ENCODE data around the gene RFX2. TPM values are rescaled to one million over a fixed set of nuclear protein-coding genes. Genes with fewer than 3 reads are reported as not detected.

The RFX2 gene
- total and polyA plus RNA-seq, 10 of the 15 experiments (the other 5 are each of a cell fraction or from before 2014, with no cell fraction given), result 3.2 to 9.8 (median 4.7) TPM

DNA sequence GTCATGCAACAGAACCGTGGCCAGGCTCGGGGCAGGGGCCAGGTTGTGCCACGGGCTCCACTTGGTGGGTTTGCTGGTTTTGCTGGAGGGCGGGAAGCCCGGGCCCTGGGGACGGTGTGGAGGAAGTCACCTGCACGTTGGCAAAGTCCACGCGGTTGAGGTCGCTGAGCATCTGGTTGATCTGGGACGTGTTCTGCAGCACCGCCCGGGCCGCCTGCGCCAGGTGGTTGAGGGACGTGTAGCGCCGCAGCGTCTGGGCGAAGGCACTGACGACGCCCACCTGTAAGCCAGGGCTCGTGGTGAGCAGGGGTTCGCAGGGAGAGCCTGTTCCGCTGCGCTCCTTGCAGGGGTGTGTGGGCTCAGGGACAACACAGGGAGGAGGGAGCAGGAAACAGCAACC is 107.7 kb downstream of the RFX2 start (continued):
- TF ChIP-seq CEBPB (IDR thresholded peaks at IDR 0.05; ENCODE audit: borderline replicate concordance in 1 of 2, low read depth in 2 of 2, low read length in 2 of 2), result no peak
- TF ChIP-seq NFXL1 (IDR thresholded peaks at IDR 0.05; ENCODE audit: borderline replicate concordance), result no peak

DNA sequence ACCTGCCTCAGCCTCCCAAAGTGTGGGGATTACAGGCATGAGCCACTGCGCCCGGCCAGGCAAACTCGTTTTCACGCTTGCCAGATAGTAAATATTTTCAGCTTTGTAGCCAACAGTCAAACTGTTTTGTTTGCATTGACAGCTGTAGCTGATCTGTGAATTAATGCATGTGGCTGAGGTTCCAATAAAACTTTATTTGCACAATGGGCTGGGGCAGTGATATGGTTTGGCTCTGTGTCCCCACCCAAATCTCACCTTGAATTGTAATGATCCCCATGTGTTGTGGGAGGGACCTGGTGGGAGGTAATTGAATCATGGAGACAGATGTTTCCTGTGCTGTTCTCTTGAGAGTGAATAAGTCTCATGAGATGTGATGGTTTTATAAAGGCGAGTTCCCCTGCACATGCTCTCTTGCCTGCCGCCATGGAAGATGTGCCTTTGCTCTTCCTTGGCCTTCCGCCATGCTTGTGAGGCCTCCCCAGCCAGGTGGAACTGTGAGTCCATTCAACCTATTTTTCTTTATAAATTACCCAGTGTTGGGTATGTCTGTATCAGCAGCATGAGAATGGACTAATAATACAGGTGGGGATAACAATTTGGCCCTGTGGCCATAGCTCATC is 110.0 kb downstream of the RFX2 start:
- no peak for ATAC-seq
- no peak overlapping the region for H3K4me2 ChIP-seq (ENCODE audit: control insufficient read depth, insufficient read depth)
- in situ Hi-C loops (cut with MboI) (no loop called here), intact Hi-C loops (cut with micrococcal nuclease; ENCODE audit: unreplicated experiment) (no loop called here)
- no peaks in the 10 kb centered on the region for H3K36me3 ChIP-seq (ENCODE audit: control insufficient read depth in 2 of 2, insufficient read depth in 2 of 2, low read length in 1 of 2)
- DNase-seq (ENCODE audit: low read depth, low spot score), result no peak
- POLR2A ChIA-PET, result interaction anchor here (0.6 kb wide), 1 partner anchor 131 kb away, joined by 3 read pairs; no protein-coding TSS in a partner anchor
- H3K79me2 ChIP-seq (ENCODE audit: control insufficient read depth, insufficient read depth, low read length), result no peaks in the 10 kb centered on the region
- H2AFZ ChIP-seq (ENCODE audit: control insufficient read depth, low read depth, low read length), result no peak overlapping the region
- SMC1A ChIA-PET (ENCODE audit: uncharacterized antibody, unreplicated experiment), result interaction anchor here (1.4 kb wide), 1 partner anchor 126 kb away, joined by 4 read pairs; no protein-coding TSS in a partner anchor
- BruUV-seq (replicated peaks), result no TSS peak
- no peak overlapping the region for H3K9ac ChIP-seq (ENCODE audit: control insufficient read depth, insufficient read depth, low read length)
- H3K4me1 ChIP-seq (ENCODE audit: control insufficient read depth, insufficient read depth, low read length), result no peaks in the 10 kb centered on the region
- WGBS (ENCODE audit: insufficient coverage, insufficient replicate concordance, low lambda C conversion rate, missing lambda C conversion rate), result 81% methylated on average over 7 of the region's 7 CpGs
- no peak for FAIRE-seq
- no peak overlapping the region for H3K27ac ChIP-seq (ENCODE audit: control insufficient read depth, insufficient read depth)
- H4K20me1 ChIP-seq (ENCODE audit: control insufficient read depth, insufficient read depth), result no peaks in the 10 kb centered on the region
- RAD21 ChIA-PET (ENCODE audit: unreplicated experiment), result no interaction called here
- no peak for TF ChIP-seq ZSCAN29 (IDR thresholded peaks at IDR 0.05)
- no peak for TF ChIP-seq MXI1 (IDR thresholded peaks at IDR 0.05; ENCODE audit: low read depth, low read length)
- TF ChIP-seq, protein P1, sequence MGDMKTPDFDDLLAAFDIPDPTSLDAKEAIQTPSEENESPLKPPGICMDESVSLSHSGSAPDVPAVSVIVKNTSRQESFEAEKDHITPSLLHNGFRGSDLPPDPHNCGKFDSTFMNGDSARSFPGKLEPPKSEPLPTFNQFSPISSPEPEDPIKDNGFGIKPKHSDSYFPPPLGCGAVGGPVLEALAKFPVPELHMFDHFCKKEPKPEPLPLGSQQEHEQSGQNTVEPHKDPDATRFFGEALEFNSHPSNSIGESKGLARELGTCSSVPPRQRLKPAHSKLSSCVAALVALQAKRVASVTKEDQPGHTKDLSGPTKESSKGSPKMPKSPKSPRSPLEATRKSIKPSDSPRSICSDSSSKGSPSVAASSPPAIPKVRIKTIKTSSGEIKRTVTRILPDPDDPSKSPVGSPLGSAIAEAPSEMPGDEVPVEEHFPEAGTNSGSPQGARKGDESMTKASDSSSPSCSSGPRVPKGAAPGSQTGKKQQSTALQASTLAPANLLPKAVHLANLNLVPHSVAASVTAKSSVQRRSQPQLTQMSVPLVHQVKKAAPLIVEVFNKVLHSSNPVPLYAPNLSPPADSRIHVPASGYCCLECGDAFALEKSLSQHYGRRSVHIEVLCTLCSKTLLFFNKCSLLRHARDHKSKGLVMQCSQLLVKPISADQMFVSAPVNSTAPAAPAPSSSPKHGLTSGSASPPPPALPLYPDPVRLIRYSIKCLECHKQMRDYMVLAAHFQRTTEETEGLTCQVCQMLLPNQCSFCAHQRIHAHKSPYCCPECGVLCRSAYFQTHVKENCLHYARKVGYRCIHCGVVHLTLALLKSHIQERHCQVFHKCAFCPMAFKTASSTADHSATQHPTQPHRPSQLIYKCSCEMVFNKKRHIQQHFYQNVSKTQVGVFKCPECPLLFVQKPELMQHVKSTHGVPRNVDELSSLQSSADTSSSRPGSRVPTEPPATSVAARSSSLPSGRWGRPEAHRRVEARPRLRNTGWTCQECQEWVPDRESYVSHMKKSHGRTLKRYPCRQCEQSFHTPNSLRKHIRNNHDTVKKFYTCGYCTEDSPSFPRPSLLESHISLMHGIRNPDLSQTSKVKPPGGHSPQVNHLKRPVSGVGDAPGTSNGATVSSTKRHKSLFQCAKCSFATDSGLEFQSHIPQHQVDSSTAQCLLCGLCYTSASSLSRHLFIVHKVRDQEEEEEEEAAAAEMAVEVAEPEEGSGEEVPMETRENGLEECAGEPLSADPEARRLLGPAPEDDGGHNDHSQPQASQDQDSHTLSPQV (IDR thresholded peaks at IDR 0.05), result no peak
- no peak for TF ChIP-seq PAX8 (IDR thresholded peaks at IDR 0.05)
- no peak for TF ChIP-seq PML (IDR thresholded peaks at IDR 0.05; ENCODE audit: low read length)
- CTCF ChIA-PET, result interaction anchor here (0.6 to 1.2 kb wide), 3 partner anchors 11 to 1372 kb away, joined by 4 to 6 read pairs (median 5); no protein-coding TSS in a partner anchor
- no peak overlapping the region for H3K4me3 ChIP-seq
- H3K9me3 ChIP-seq (replicated peaks; ENCODE audit: control insufficient read depth, insufficient read depth, low read length), result no peaks in the 10 kb centered on the region
- H3K27me3 ChIP-seq (replicated peaks in 1 of 2; ENCODE audit: control insufficient read depth in 2 of 2, insufficient read depth in 2 of 2, low read length in 1 of 2), result no peaks in the 10 kb centered on the region
